Lower lobe of right lung (tissue), 2 donors: ENCODE results near the gene SCRT2. TPM values are rescaled to one million over a fixed set of nuclear protein-coding genes. Genes with fewer than 3 reads are reported as not detected.

Experiments used
- ATAC-seq, 2 donors: fragments of 200-7000 bp; cut with Tn5 transposase; one replicate each; pipeline ENCODE4 v1.9.1; 2020 to 2022; ENCODE audit warnings: mild to moderate bottlenecking in 2 of 2, moderate library complexity in 2 of 2
- DNase-seq: peaks from one replicate; pipeline ENCODE4 v3.0.0-alpha.2; 2020
- H3K27ac ChIP-seq: fragments of 200-600 bp; one replicate; pipeline ENCODE4 v1.8.0; 2022
- H3K27me3 ChIP-seq: fragments of 200-600 bp; one replicate; pipeline ENCODE4 v1.8.0; 2022; ENCODE audit warnings: low read depth
- H3K36me3 ChIP-seq: fragments of 200-600 bp; one replicate; pipeline ENCODE4 v1.8.0; 2022; ENCODE audit warnings: mild to moderate bottlenecking
- H3K4me1 ChIP-seq: fragments of 200-600 bp; one replicate; pipeline ENCODE4 v1.8.0; 2022
- H3K4me3 ChIP-seq: fragments of 200-600 bp; one replicate; pipeline ENCODE4 v1.8.0; 2022; ENCODE audit warnings: mild to moderate bottlenecking
- H3K9me3 ChIP-seq: fragments of 200-600 bp; one replicate; pipeline ENCODE4 v1.8.0; 2022
- CTCF ChIP-seq: fragments of 200-600 bp; IDR thresholded peaks from one replicate; pipeline ENCODE4 v1.8.0; 2022; ENCODE audit warnings: antibody characterized with exemption, mild to moderate bottlenecking
- intact Hi-C: fragments of 100-400 bp; cut with DNase I; formaldehyde crosslinking; loops from one replicate; pipeline ENCODE4 v1.11.0; 2022
- total RNA-seq: library from RNA; stranded (reverse); fragmentation: NEBNext Ultra II Directional; extraction: Animal tissue kit (Norgen Biotek cat#: 25700); gene quantifications from one replicate; pipeline ENCODE4 v1.2.1, GENCODE V29; 2021
- donor health status: DM: no; HTN: yes; CAD: no; lungs with severe emphysema.

Gene SCRT2
- total RNA-seq, 1 donor from 2014 or later = not detected

- H3K27me3 ChIP-seq = peaks cover 26% of the 10 kb centered on the region
- H3K4me1 ChIP-seq = peaks cover 5% of the 10 kb centered on the region
- no peak for TF ChIP-seq CTCF
- H3K36me3 ChIP-seq = no peaks in the 10 kb centered on the region
- DNase-seq = no peak
- H3K9me3 ChIP-seq = no peaks in the 10 kb centered on the region
- H3K4me3 ChIP-seq = no peak overlapping the region
- ATAC-seq = no peak
- intact Hi-C loops = no loop called here
- H3K27ac ChIP-seq = no peak overlapping the region
Measured at GRCh38 chr20:719816-720215, 44.2 kb upstream of the SCRT2 start.

GRCh38 chr20:719068-719467 is 43.5 kb upstream of the SCRT2 start:
- Histone ChIP-seq H3K27ac (no peak overlapping the region), H3K4me1 (peaks cover 4% of the 10 kb centered on the region), H3K9me3 (peaks cover under 1% of the 10 kb centered on the region), H3K27me3 (peaks cover 25% of the 10 kb centered on the region), H3K36me3 (no peaks in the 10 kb centered on the region), H3K4me3 (no peak overlapping the region)
- no peak for ATAC-seq
- TF ChIP-seq CTCF = no peak
- intact Hi-C loops = no loop called here
- DNase-seq = no peak

- peak; percentile 55 for DNase-seq
- Histone ChIP-seq H3K27me3 (peaks cover 14% of the 10 kb centered on the region), H3K36me3 (no peaks in the 10 kb centered on the region), H3K9me3 (peaks cover 11% of the 10 kb centered on the region), H3K27ac (no peak overlapping the region), H3K4me3 (no peak overlapping the region), H3K4me1 (no peaks in the 10 kb centered on the region)
- ATAC-seq = peak in 1 of 2 donors; percentile 54
- no peak for TF ChIP-seq CTCF
- intact Hi-C loops = no loop called here
Measured at GRCh38 chr20:717832-718231, 42.2 kb upstream of the SCRT2 start.

DNA sequence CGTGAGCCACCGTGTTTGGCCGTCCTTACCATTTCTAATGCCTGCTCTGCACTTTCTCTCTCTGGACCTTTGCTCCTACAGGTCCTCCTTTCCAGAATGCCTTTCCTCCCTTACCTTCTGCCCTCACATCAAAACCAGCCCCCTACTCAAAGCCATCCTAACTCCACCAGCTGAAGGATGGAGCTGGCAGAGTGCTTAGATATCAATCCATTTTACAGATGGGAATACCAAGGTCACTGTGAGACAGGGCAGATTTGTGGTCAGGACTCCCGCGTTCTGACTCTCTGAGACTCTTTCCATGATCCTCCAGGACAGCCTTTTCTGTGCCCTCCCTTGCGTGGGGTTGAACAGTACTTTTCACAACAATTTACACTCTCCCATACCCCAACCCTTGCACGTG is 41.7 kb upstream of the SCRT2 start:
- no peak overlapping the region for H3K4me3 ChIP-seq
- ATAC-seq (no peak), DNase-seq (no peak)
- H3K27ac ChIP-seq = no peak overlapping the region
- peaks cover 12% of the 10 kb centered on the region for H3K27me3 ChIP-seq
- H3K9me3 ChIP-seq = peaks cover 11% of the 10 kb centered on the region
- H3K4me1 ChIP-seq = no peaks in the 10 kb centered on the region
- H3K36me3 ChIP-seq = no peaks in the 10 kb centered on the region
- intact Hi-C loops = no loop called here
- TF ChIP-seq CTCF = no peak

GRCh38 chr20:714453-714852 is 38.9 kb upstream of the SCRT2 start:
- DNase-seq (no peak), ATAC-seq (no peak)
- Histone ChIP-seq H3K9me3 (peaks cover 11% of the 10 kb centered on the region), H3K4me3 (no peak overlapping the region), H3K4me1 (no peaks in the 10 kb centered on the region), H3K27me3 (peaks cover 26% of the 10 kb centered on the region), H3K27ac (no peak overlapping the region), H3K36me3 (no peaks in the 10 kb centered on the region)
- intact Hi-C loops = no loop called here
- no peak for TF ChIP-seq CTCF

GRCh38 chr20:711576-711975 is 36.0 kb upstream of the SCRT2 start:
- DNase-seq (no peak), ATAC-seq (no peak)
- H3K36me3 ChIP-seq = no peaks in the 10 kb centered on the region
- peaks cover 35% of the 10 kb centered on the region for H3K27me3 ChIP-seq
- H3K4me1 ChIP-seq = no peaks in the 10 kb centered on the region
- intact Hi-C loops = no loop called here
- peaks cover 11% of the 10 kb centered on the region for H3K9me3 ChIP-seq
- no peak overlapping the region for H3K4me3 ChIP-seq
- no peak for TF ChIP-seq CTCF
- no peak overlapping the region for H3K27ac ChIP-seq
